Placental pericyte (primary cell): Measurements from ENCODE around the gene PSMD6. TPM values are rescaled to one million over a fixed set of nuclear protein-coding genes. Genes with fewer than 3 reads are reported as not detected.

Experiments used
- small RNA-seq: library from RNA; depleted of rRNA; stranded (forward); fragments of <200 nt; gene quantifications from one replicate; pipeline ENCODE3, GENCODE V24; 2012; ENCODE audit warnings: low replicate concordance
- total RNA-seq: library from RNA; depleted of rRNA; stranded (reverse); fragments of >200 nt; gene quantifications from 2 replicates; pipeline ENCODE4 v1.2.3, GENCODE V29; 2012

PSMD6 gene
- 88.6 and 105 TPM in 2 replicates for total RNA-seq

DNA sequence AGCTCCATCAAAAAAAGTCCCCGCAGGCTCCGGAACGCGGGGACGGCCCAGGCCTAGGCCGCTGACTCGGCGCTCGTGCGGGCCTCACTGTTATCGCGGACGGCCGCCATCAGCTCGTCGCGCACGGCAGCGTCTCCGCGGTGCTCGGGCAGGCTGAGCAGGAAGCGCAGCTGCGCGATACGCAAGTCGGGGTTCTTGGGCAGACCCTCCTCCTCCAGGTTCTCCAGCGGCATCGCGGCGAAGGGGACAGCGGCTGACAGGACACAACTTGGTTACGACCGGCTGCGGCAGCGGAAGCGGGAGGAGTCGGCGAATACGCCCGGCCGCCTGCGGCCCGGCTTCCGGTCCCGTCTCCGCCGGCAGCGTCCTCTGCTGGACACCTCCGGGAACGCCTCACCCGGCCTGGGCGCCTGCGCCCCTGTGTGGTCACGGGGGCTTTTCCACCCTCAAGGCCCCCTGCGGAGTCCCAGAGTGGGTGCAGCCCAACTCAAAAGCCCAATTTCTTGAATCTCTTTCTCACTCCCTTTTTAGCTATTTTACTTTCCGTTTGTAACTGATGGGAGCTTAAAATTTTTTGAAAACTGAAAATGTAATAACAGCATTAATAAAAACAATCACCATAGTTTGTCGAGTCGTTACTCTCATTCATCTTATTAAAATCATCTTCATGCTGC is at the start of gene PSMD6:
TSS of gene PSMD6 (minus strand) at position 308 of the 674 bp plus-strand sequence. CDS start at position 233, 75 bp downstream.

Small RNA genes within 50 kb of the gene (small RNA-seq; reads per million reads assigned to genes)
- gene RF00012 = not detected

Other genes starting within 250 kb of the PSMD6 start
- not detected in 2 replicates for gene C3orf49, start 204.2 kb downstream of the PSMD6 start, total RNA-seq
- gene THOC7, start 159.7 kb downstream of the PSMD6 start, total RNA-seq = 29.8 and 34.8 TPM in 2 replicates
- gene ATXN7, start 159.6 kb downstream of the PSMD6 start, total RNA-seq = 11.6 and 18.8 TPM in 2 replicates
- not detected in 2 replicates for gene SCAANT1, start 111.1 kb downstream of the PSMD6 start, total RNA-seq
- gene PRICKLE2, start 202.0 kb upstream of the PSMD6 start, total RNA-seq = 37.9 and 65.0 TPM in 2 replicates